HepG2 (cell line): ENCODE results near the gene NEDD8. TPM values are rescaled to one million over a fixed set of nuclear protein-coding genes. Genes with fewer than 3 reads are reported as not detected.
A peak's percentile ranks its signal among the peaks of the same experiment; 100 is the strongest.

ENCODE experiments used
- FOXK2 ChIP-seq: fragments of 450-650 bp; IDR thresholded peaks from 2 replicates; pipeline ENCODE4 v1.6.1; 2016
- JARID2 ChIP-seq: sonication (generic); formaldehyde crosslinking; IDR thresholded peaks from 2 replicates; pipeline ENCODE4 v1.8.1; 2023; ENCODE audit warnings: missing genetic modification reagents, inconsistent platforms; ENCODE audit not compliant: insufficient replicate concordance
- KDM6A ChIP-seq: IDR thresholded peaks from 2 replicates; pipeline ENCODE4 v1.6.1; 2016; ENCODE audit warnings: low read depth
- LCORL ChIP-seq, 2 experiments: fragments of 450-650 bp in 1 of 2; sonication (generic) in 1 of 2; formaldehyde crosslinking in 1 of 2; IDR thresholded peaks; 2 replicates each; pipeline versions ENCODE4 v1.5.0 to v1.6.1; 2017 to 2020; ENCODE audit warnings: antibody characterized with exemption in 1 of 2, missing genetic modification reagents in 1 of 2
- NFIB ChIP-seq: sonication (generic); formaldehyde crosslinking; IDR thresholded peaks from 2 replicates; pipeline ENCODE4 v1.9.0; 2021; ENCODE audit warnings: missing genetic modification reagents, mild to moderate bottlenecking, borderline replicate concordance
- RELA ChIP-seq: sonication (generic); formaldehyde crosslinking; IDR thresholded peaks from 2 replicates; pipeline ENCODE4 v1.4.0; 2020; ENCODE audit warnings: missing genetic modification reagents
- ZBTB8A ChIP-seq: sonication (generic); formaldehyde crosslinking; IDR thresholded peaks from 2 replicates; pipeline ENCODE4 v1.4.0; 2020; ENCODE audit warnings: mild to moderate bottlenecking, low read depth, missing genetic modification reagents, borderline replicate concordance
- ZNF260 ChIP-seq: sonication (generic); formaldehyde crosslinking; IDR thresholded peaks from 2 replicates; pipeline ENCODE4 v1.4.0; 2020; ENCODE audit warnings: missing genetic modification reagents, low read depth, mild to moderate bottlenecking, borderline replicate concordance
- ZNF317 ChIP-seq: sonication (generic); formaldehyde crosslinking; IDR thresholded peaks from 2 replicates; pipeline ENCODE4 v1.5.0; 2020; ENCODE audit warnings: mild to moderate bottlenecking, missing genetic modification reagents
- ZNF672 ChIP-seq: sonication (generic); formaldehyde crosslinking; IDR thresholded peaks from 2 replicates; pipeline ENCODE4 v1.8.1; 2022; ENCODE audit warnings: missing genetic modification reagents
- ZNF790 ChIP-seq: sonication (generic); formaldehyde crosslinking; IDR thresholded peaks from 2 replicates; pipeline ENCODE4 v1.8.0; 2022; ENCODE audit warnings: missing genetic modification reagents, mild to moderate bottlenecking, borderline replicate concordance
- ZSCAN9 ChIP-seq: IDR thresholded peaks from 2 replicates; pipeline ENCODE4 v1.6.1; 2016; ENCODE audit warnings: borderline replicate concordance
- polyA plus RNA-seq, 8 experiments: library from polyadenylated mRNA; depleted of rRNA in 3 of 8; stranded (reverse) in 7 of 8; unstranded in 1 of 8; fragments of >200 nt; fragmentation: Illumina TruSeq in 4 of 8; extraction: Trizol in 4 of 8; gene quantifications; 2 replicates each; pipeline versions ENCODE4 v1.2.1 to v1.2.3, GENCODE V29; 2011 to 2016; ENCODE audit warnings: low read depth in 4 of 8, missing spikeins in 1 of 8, mixed read lengths in 1 of 8; ENCODE audit not compliant: insufficient read depth in 1 of 8
- total RNA-seq, 5 experiments: library from RNA; depleted of rRNA; stranded (reverse); fragments of >200 nt; fragmentation: Illumina TruSeq; extraction: Trizol; gene quantifications; 2 replicates each; pipeline ENCODE4 v1.2.3, GENCODE V29; 2016; ENCODE audit warnings: low read depth in 1 of 5
- TF ChIP-seq, protein P1 (sequence below): sonication (generic); formaldehyde crosslinking; IDR thresholded peaks from 2 replicates; pipeline ENCODE4 v1.4.0; 2020; ENCODE audit warnings: missing genetic modification reagents, borderline replicate concordance
- TF ChIP-seq, protein P2 (sequence below): sonication (generic); formaldehyde crosslinking; IDR thresholded peaks from 2 replicates; pipeline ENCODE4 v1.5.1; 2020; ENCODE audit warnings: missing genetic modification reagents, mild to moderate bottlenecking, borderline replicate concordance
- TF ChIP-seq, protein P3 (sequence below): IDR thresholded peaks from 2 replicates; pipeline ENCODE4 v1.6.1; 2016; ENCODE audit warnings: mild to moderate bottlenecking
- TF ChIP-seq, protein P4 (sequence below): IDR thresholded peaks from 2 replicates; pipeline ENCODE4 v1.6.1; 2016; ENCODE audit warnings: low read depth, missing genetic modification reagents, missing compliant biosample characterization

The NEDD8 gene
- total and polyA plus RNA-seq, 2 of the 13 experiments (the other 11 are each of a cell fraction or from before 2014, with no cell fraction given): 535 to 713 TPM

GRCh38 chr14:24215495-24216344, 16.4 kb downstream of the NEDD8 start, which contains the start of gene MDP1 (continued):
- TF ChIP-seq, protein P1, sequence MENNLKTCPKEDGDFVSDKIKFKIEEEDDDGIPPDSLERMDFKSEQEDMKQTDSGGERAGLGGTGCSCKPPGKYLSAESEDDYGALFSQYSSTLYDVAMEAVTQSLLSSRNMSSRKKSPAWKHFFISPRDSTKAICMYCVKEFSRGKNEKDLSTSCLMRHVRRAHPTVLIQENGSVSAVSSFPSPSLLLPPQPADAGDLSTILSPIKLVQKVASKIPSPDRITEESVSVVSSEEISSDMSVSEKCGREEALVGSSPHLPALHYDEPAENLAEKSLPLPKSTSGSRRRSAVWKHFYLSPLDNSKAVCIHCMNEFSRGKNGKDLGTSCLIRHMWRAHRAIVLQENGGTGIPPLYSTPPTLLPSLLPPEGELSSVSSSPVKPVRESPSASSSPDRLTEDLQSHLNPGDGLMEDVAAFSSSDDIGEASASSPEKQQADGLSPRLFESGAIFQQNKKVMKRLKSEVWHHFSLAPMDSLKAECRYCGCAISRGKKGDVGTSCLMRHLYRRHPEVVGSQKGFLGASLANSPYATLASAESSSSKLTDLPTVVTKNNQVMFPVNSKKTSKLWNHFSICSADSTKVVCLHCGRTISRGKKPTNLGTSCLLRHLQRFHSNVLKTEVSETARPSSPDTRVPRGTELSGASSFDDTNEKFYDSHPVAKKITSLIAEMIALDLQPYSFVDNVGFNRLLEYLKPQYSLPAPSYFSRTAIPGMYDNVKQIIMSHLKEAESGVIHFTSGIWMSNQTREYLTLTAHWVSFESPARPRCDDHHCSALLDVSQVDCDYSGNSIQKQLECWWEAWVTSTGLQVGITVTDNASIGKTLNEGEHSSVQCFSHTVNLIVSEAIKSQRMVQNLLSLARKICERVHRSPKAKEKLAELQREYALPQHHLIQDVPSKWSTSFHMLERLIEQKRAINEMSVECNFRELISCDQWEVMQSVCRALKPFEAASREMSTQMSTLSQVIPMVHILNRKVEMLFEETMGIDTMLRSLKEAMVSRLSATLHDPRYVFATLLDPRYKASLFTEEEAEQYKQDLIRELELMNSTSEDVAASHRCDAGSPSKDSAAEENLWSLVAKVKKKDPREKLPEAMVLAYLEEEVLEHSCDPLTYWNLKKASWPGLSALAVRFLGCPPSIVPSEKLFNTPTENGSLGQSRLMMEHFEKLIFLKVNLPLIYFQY (CRISPR knock-in tag): peak; percentile 86; the same call in 1 of the 2 replicates
- 0 out of 2 replicates have a peak, but pooled peaks have one; percentile 76 for TF ChIP-seq ZNF260 (CRISPR knock-in tag)
- TF ChIP-seq ZNF317 (CRISPR knock-in tag): peak; percentile 94
- TF ChIP-seq NFIB (CRISPR knock-in tag): no peak
- no peak for TF ChIP-seq LCORL (IDR thresholded peaks at IDR 0.05)
- TF ChIP-seq LCORL (CRISPR knock-in tag; IDR thresholded peaks at IDR 0.05): peak; percentile 94
- peak; percentile 72; the same call in 1 of the 2 replicates for TF ChIP-seq KDM6A (CRISPR knock-in tag)
- TF ChIP-seq, protein P2, sequence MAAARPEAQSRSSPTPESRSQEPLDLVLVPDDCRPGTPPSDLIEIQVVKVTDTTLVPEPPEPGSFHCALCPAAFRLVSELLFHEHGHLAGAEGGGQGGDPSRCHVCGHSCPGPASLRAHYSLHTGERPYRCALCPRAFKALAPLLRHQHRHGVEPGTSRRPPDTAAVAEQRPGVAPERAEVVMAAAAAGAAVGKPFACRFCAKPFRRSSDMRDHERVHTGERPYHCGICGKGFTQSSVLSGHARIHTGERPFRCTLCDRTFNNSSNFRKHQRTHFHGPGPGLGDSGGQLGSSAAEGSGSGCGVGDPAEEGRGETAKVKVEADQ (CRISPR knock-in tag): no peak
- TF ChIP-seq, protein P3, sequence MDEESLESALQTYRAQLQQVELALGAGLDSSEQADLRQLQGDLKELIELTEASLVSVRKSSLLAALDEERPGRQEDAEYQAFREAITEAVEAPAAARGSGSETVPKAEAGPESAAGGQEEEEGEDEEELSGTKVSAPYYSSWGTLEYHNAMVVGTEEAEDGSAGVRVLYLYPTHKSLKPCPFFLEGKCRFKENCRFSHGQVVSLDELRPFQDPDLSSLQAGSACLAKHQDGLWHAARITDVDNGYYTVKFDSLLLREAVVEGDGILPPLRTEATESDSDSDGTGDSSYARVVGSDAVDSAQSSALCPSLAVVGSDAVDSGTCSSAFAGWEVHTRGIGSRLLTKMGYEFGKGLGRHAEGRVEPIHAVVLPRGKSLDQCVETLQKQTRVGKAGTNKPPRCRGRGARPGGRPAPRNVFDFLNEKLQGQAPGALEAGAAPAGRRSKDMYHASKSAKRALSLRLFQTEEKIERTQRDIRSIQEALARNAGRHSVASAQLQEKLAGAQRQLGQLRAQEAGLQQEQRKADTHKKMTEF (CRISPR knock-in tag): peak; percentile 99
- peak; percentile 97 for TF ChIP-seq ZSCAN9 (CRISPR knock-in tag)
- peak; percentile 83; the same call in 1 of the 2 replicates for TF ChIP-seq ZNF790 (CRISPR knock-in tag)
- peak; percentile 47; the same call in 1 of the 2 replicates for TF ChIP-seq FOXK2
- peak; percentile 98 for TF ChIP-seq RELA (CRISPR knock-in tag)
- TF ChIP-seq ZBTB8A (CRISPR knock-in tag): peak; percentile 95; the same call in 1 of the 2 replicates
- TF ChIP-seq ZNF672: no peak
- TF ChIP-seq, protein P4, sequence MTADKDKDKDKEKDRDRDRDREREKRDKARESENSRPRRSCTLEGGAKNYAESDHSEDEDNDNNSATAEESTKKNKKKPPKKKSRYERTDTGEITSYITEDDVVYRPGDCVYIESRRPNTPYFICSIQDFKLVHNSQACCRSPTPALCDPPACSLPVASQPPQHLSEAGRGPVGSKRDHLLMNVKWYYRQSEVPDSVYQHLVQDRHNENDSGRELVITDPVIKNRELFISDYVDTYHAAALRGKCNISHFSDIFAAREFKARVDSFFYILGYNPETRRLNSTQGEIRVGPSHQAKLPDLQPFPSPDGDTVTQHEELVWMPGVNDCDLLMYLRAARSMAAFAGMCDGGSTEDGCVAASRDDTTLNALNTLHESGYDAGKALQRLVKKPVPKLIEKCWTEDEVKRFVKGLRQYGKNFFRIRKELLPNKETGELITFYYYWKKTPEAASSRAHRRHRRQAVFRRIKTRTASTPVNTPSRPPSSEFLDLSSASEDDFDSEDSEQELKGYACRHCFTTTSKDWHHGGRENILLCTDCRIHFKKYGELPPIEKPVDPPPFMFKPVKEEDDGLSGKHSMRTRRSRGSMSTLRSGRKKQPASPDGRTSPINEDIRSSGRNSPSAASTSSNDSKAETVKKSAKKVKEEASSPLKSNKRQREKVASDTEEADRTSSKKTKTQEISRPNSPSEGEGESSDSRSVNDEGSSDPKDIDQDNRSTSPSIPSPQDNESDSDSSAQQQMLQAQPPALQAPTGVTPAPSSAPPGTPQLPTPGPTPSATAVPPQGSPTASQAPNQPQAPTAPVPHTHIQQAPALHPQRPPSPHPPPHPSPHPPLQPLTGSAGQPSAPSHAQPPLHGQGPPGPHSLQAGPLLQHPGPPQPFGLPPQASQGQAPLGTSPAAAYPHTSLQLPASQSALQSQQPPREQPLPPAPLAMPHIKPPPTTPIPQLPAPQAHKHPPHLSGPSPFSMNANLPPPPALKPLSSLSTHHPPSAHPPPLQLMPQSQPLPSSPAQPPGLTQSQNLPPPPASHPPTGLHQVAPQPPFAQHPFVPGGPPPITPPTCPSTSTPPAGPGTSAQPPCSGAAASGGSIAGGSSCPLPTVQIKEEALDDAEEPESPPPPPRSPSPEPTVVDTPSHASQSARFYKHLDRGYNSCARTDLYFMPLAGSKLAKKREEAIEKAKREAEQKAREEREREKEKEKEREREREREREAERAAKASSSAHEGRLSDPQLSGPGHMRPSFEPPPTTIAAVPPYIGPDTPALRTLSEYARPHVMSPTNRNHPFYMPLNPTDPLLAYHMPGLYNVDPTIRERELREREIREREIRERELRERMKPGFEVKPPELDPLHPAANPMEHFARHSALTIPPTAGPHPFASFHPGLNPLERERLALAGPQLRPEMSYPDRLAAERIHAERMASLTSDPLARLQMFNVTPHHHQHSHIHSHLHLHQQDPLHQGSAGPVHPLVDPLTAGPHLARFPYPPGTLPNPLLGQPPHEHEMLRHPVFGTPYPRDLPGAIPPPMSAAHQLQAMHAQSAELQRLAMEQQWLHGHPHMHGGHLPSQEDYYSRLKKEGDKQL (CRISPR knock-in tag): no peak; the same call in none of the 2 replicates
- peak; percentile 98 for TF ChIP-seq JARID2 (CRISPR knock-in tag)
